GM12891 (cell line): ENCODE results near the gene ELK4.

Experiments used
- PAX5 ChIP-seq: IDR thresholded peaks from 2 replicates; pipeline ENCODE4 v1.6.1; 2011; ENCODE audit warnings: low read length, moderate library complexity, mild to moderate bottlenecking; ENCODE audit not compliant: insufficient read depth, severe bottlenecking
- POLR2A ChIP-seq: IDR thresholded peaks from 2 replicates; pipeline ENCODE4 v1.6.1; 2011; ENCODE audit warnings: low read depth, low read length, control low read depth
- POLR2AphosphoS5 ChIP-seq: IDR thresholded peaks from 2 replicates; pipeline ENCODE4 v1.6.1; 2011; ENCODE audit warnings: low read depth, low read length, control low read depth
- TAF1 ChIP-seq: IDR thresholded peaks from 2 replicates; pipeline ENCODE4 v1.6.1; 2011; ENCODE audit warnings: low read depth, low read length, control low read depth

GRCh38 chr1:205676597-205676996 is 44.8 kb upstream of the ELK4 start:
- TF ChIP-seq TAF1: no peak
- TF ChIP-seq POLR2A: no peak
- no peak for TF ChIP-seq POLR2AphosphoS5
- TF ChIP-seq PAX5: no peak
